ENCODE measurements around the gene CISTR. TPM values are rescaled to one million over a fixed set of nuclear protein-coding genes. Genes with fewer than 3 reads are reported as not detected.

CISTR gene
- total and polyA plus RNA-seq, 2 experiments from 2014 or later = not detected

GRCh38 chr12:53735556-53735955, 16.2 kb downstream of the CISTR start:
- no peak for TF ChIP-seq POLR2AphosphoS5 (IDR thresholded peaks at IDR 0.05; ENCODE audit: low read depth)
- TF ChIP-seq CREB1 (CRISPR knock-in tag; IDR thresholded peaks at IDR 0.05; ENCODE audit: low read depth) = no peak
- TF ChIP-seq ZNF114 (CRISPR knock-in tag; IDR thresholded peaks at IDR 0.05) = no peak
- no peak for TF ChIP-seq ZNF462 (CRISPR knock-in tag; IDR thresholded peaks at IDR 0.05)
- no peak for TF ChIP-seq EZH2phosphoT487 (IDR thresholded peaks at IDR 0.05; ENCODE audit: unreplicated experiment)
- no peak for TF ChIP-seq REST (IDR thresholded peaks at IDR 0.05; ENCODE audit: unreplicated experiment)
- no peak for TF ChIP-seq CTCF (conservative IDR thresholded peaks at IDR 0.05; ENCODE audit: low read depth in 2 of 2)
- no peak for TF ChIP-seq ETS1 (IDR thresholded peaks at IDR 0.05)
- no peak for TF ChIP-seq JUNB (IDR thresholded peaks at IDR 0.05; ENCODE audit: unreplicated experiment)
- TF ChIP-seq EZH2 (IDR thresholded peaks at IDR 0.05; ENCODE audit: low read depth, unreplicated experiment) = no peak
- TF ChIP-seq STAT1 (IDR thresholded peaks at IDR 0.05; ENCODE audit: unreplicated experiment) = no peak
- TF ChIP-seq ZNF331 (CRISPR knock-in tag; IDR thresholded peaks at IDR 0.05; ENCODE audit: low read depth) = no peak
- TF ChIP-seq NANOG (IDR thresholded peaks at IDR 0.05; ENCODE audit: borderline replicate concordance) = no peak
- Histone ChIP-seq H3K4me3 (no peak overlapping the region), H3K9me2 (ENCODE audit: insufficient read depth) (no peaks in the 10 kb centered on the region), H3K27me3 (ENCODE audit: insufficient read depth) (peaks cover 68% of the 10 kb centered on the region), H3K27ac (ENCODE audit: low read depth) (no peak overlapping the region), H2AFZ (no peak overlapping the region), H3K36me3 (ENCODE audit: insufficient read depth) (no peaks in the 10 kb centered on the region), H4K20me1 (replicated peaks; ENCODE audit: insufficient read depth) (no peaks in the 10 kb centered on the region), H3K79me2 (replicated peaks; ENCODE audit: insufficient read depth) (no peaks in the 10 kb centered on the region), H3K4me2 (no peak overlapping the region), H3F3A (replicated peaks; ENCODE audit: low read depth) (no peaks in the 10 kb centered on the region), H3K4me1 (ENCODE audit: insufficient read depth) (peaks cover 7% of the 10 kb centered on the region; the same call in 1 of the 2 replicates)
- peaks cover 12% of the 10 kb centered on the region for H3K4me1 Mint-ChIP-seq
- no peaks in the 10 kb centered on the region for H3K36me3 Mint-ChIP-seq (ENCODE audit: low read depth)
- peaks cover 46% of the 10 kb centered on the region for H3K27me3 Mint-ChIP-seq (ENCODE audit: insufficient read depth, low read depth, poor library complexity)
- H3K4me3 Mint-ChIP-seq = no peak overlapping the region
- no peak overlapping the region for H3K27ac Mint-ChIP-seq
- H3K9me3 Mint-ChIP-seq = no peaks in the 10 kb centered on the region; the same call in 2 of the 3 replicates
- ATAC-seq (no peak), DNase-seq (ENCODE audit: low spot score) (no peak)

All from GM23338 (cell line).